HCT116 (cell line): ENCODE measurements around the gene POLK. TPM values are rescaled to one million over a fixed set of nuclear protein-coding genes. Genes with fewer than 3 reads are reported as not detected.

Experiments used
- ATAC-seq: fragments of 200-7000 bp; cut with Tn5 transposase; 2 replicates; pipeline ENCODE4 v1.9.1; 2020; ENCODE audit warnings: mild to moderate bottlenecking, moderate library complexity
- BruUV-seq: library from RNA; stranded (reverse); fragments of 400-500 nt; replicated peaks from 2 replicates; lab custom pipeline; 2021; lab: Mats Ljungman, UMichigan
- CTCF ChIA-PET: fragments of 300-600 bp; sonication (Branson Sonifier 250); formaldehyde crosslinking; loops from one replicate; lab custom pipeline; 2021; ENCODE audit warnings: antibody characterized with exemption; lab: Charles Lee
- POLR2A ChIA-PET: fragments of 300-600, 350-600 bp; sonication (Branson Sonifier 250); formaldehyde crosslinking; loops from one replicate; lab custom pipeline; 2021; ENCODE audit warnings: antibody characterized with exemption; lab: Charles Lee
- RAD21 ChIA-PET, 2 experiments: fragments of 300-600 bp; sonication (Branson Sonifier 250); formaldehyde crosslinking; loops; one replicate each; lab custom pipeline; 2023; ENCODE audit warnings: low total read pairs in 2 of 2; ENCODE audit not compliant: uncharacterized antibody in 2 of 2, unreplicated experiment in 2 of 2, low non-redundant PET in 1 of 2; lab: Charles Lee
- DNase-seq: peaks from one replicate; pipeline ENCODE4 v3.0.0-alpha.2; 2010; ENCODE audit warnings: low read depth, low spot score
- H2AFZ ChIP-seq: fragments of 200-600 bp; shearing (Covaris generic), sonication (generic); 2 replicates; pipeline ENCODE4 v1.6.1; 2017; ENCODE audit warnings: low read depth, mixed run types, mixed read lengths, antibody characterized with exemption, low read length; ENCODE audit not compliant: poor library complexity, severe bottlenecking
- H3K27ac ChIP-seq: 2 replicates; pipeline ENCODE4 v1.5.1; 2012; ENCODE audit warnings: low read depth, low read length
- H3K27me3 ChIP-seq: fragments of 200-600 bp; sonication (generic); 2 replicates; pipeline ENCODE4 v1.6.1; 2016; ENCODE audit warnings: mixed run types, low read length, mixed read lengths; ENCODE audit not compliant: insufficient read depth
- H3K36me3 ChIP-seq, 2 experiments: fragments of 200-500 bp in 1 of 2; fragments of 200-600 bp in 1 of 2; sonication (Bioruptor generic) in 1 of 2; sonication (generic) in 1 of 2; 2 replicates each; pipeline versions ENCODE4 v1.5.1 to v1.6.1; 2014 to 2016; ENCODE audit warnings: low read length in 2 of 2, inconsistent platforms in 1 of 2, mixed read lengths in 1 of 2, mixed run types in 1 of 2; ENCODE audit not compliant: insufficient read depth in 2 of 2, control insufficient read depth in 1 of 2
- H3K4me1 ChIP-seq, 2 experiments: fragments of 200-600 bp in 1 of 2; sonication (generic) in 1 of 2; 2 replicates each; pipeline versions ENCODE4 v1.5.1 to v1.6.1; 2012 to 2017; ENCODE audit warnings: low read length in 2 of 2, inconsistent platforms in 1 of 2, mild to moderate bottlenecking in 1 of 2, mixed read lengths in 1 of 2, mixed run types in 1 of 2, moderate library complexity in 1 of 2; ENCODE audit not compliant: insufficient read depth in 2 of 2, control insufficient read depth in 1 of 2
- H3K4me2 ChIP-seq: fragments of 200-600 bp; sonication (generic); 2 replicates; pipeline ENCODE4 v1.6.1; 2017; ENCODE audit warnings: mixed run types, low read length, mixed read lengths
- H3K4me3 ChIP-seq, 2 experiments: fragments of 200-600 bp in 1 of 2; sonication (generic) in 1 of 2; replicated peaks in 1 of 2; 2 replicates each; pipeline ENCODE4 v1.5.1; 2011 to 2016; ENCODE audit warnings: low read length in 2 of 2, control low read depth in 1 of 2, low read depth in 1 of 2, mild to moderate bottlenecking in 1 of 2, mixed read lengths in 1 of 2, mixed run types in 1 of 2
- H3K79me2 ChIP-seq: fragments of 200-600 bp; sonication (generic); 2 replicates; pipeline ENCODE4 v1.6.1; 2017; ENCODE audit warnings: mild to moderate bottlenecking, mixed run types, low read length, moderate library complexity, mixed read lengths; ENCODE audit not compliant: insufficient read depth
- H3K9ac ChIP-seq: fragments of 200-600 bp; sonication (generic); 2 replicates; pipeline ENCODE4 v1.6.1; 2016; ENCODE audit warnings: low read length, mixed read lengths
- H3K9me2 ChIP-seq: fragments of 200-600 bp; sonication (generic), shearing (Covaris generic); 2 replicates; pipeline ENCODE4 v1.6.1; 2017; ENCODE audit warnings: mixed run types, mild to moderate bottlenecking, moderate library complexity; ENCODE audit not compliant: insufficient read depth
- H3K9me3 ChIP-seq, 2 experiments: fragments of 200-500 bp in 1 of 2; fragments of 200-600 bp in 1 of 2; sonication (Bioruptor generic) in 1 of 2; sonication (generic) in 1 of 2; 2 replicates each; pipeline ENCODE4 v1.6.1; 2014 to 2017; ENCODE audit warnings: low read length in 2 of 2, mixed read lengths in 2 of 2, inconsistent platforms in 1 of 2, low read depth in 1 of 2, mild to moderate bottlenecking in 1 of 2, mixed run types in 1 of 2, moderate library complexity in 1 of 2; ENCODE audit not compliant: control insufficient read depth in 1 of 2, insufficient read depth in 1 of 2
- H4K20me1 ChIP-seq: fragments of 200-600 bp; sonication (generic), shearing (Covaris generic); 2 replicates; pipeline ENCODE4 v1.6.1; 2017; ENCODE audit warnings: mixed run types, mild to moderate bottlenecking, moderate library complexity; ENCODE audit not compliant: insufficient read depth
- CEBPB ChIP-seq: IDR thresholded peaks from 2 replicates; pipeline ENCODE4 v1.6.1; 2012; ENCODE audit warnings: low read depth
- EZH2phosphoT487 ChIP-seq: fragments of 200-600 bp; IDR thresholded peaks from 2 replicates; pipeline ENCODE4 v1.6.1; 2018; ENCODE audit warnings: antibody characterized with exemption, borderline replicate concordance
- FOSL1 ChIP-seq: IDR thresholded peaks from 2 replicates; pipeline ENCODE4 v1.6.1; 2012; ENCODE audit warnings: low read depth
- POLR2AphosphoS5 ChIP-seq: IDR thresholded peaks from 2 replicates; pipeline ENCODE4 v1.6.1; 2011; ENCODE audit warnings: mild to moderate bottlenecking, low read depth, low read length, moderate library complexity
- RAD21 ChIP-seq: IDR thresholded peaks from 2 replicates; pipeline ENCODE4 v1.6.1; 2012; ENCODE audit warnings: low read depth, mild to moderate bottlenecking
- SP1 ChIP-seq: IDR thresholded peaks from 2 replicates; pipeline ENCODE4 v1.6.1; 2012; ENCODE audit warnings: low read depth
- SRF ChIP-seq: IDR thresholded peaks from 2 replicates; pipeline ENCODE4 v1.6.1; 2012; ENCODE audit warnings: low read depth
- ZBTB33 ChIP-seq: IDR thresholded peaks from 2 replicates; pipeline ENCODE4 v1.6.1; 2011; ENCODE audit warnings: mild to moderate bottlenecking, low read length, moderate library complexity; ENCODE audit not compliant: insufficient replicate concordance; ENCODE audit errors: extremely low read depth
- ZNF274 ChIP-seq: fragments of 200-500 bp; sonication (Bioruptor generic); IDR thresholded peaks from 2 replicates; pipeline ENCODE4 v1.6.1; 2014; ENCODE audit warnings: mild to moderate bottlenecking, low read depth, low read length, inconsistent platforms
- intact Hi-C: fragments of 100-400 bp; cut with micrococcal nuclease; formaldehyde crosslinking; loops from 2 replicates; pipeline ENCODE4 v1.10.0; 2022
- total RNA-seq: library from RNA; stranded (reverse); gene quantifications from one replicate; pipeline ENCODE4 v1.2.1, GENCODE V29; 2021; ENCODE audit not compliant: unreplicated experiment
- TF ChIP-seq, protein P1 (sequence below): IDR thresholded peaks from 2 replicates; pipeline ENCODE4 v1.6.1; 2012
- TF ChIP-seq, protein P2 (sequence below): IDR thresholded peaks from 2 replicates; pipeline ENCODE4 v1.6.1; 2012; ENCODE audit warnings: low read depth

POLK gene
- total RNA-seq, 1 experiment from 2014 or later, result 17.3 TPM

DNA sequence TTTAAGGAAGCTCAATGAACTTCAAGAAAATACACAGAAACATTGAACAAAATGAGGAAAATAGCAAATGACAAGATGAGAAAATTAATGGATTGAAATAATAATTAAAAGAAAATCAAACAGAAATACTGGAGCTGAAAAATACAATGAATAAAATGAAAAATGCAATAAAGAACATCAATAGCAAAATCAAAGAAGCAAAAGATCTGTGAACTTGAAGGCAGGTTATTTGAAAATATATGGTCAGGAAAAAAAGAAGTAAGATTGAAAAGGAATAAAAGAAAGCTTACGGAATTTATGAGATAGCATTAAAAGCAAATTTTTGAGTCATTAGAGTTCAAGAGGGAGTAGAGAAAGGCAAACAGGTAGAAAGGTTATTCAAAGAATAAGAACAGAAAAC, 42.7 kb upstream of the POLK start:
- ChIA-PET RAD21 (no interaction called here), POLR2A (no interaction called here), CTCF (no interaction called here)
- H3K36me3 ChIP-seq, result no peaks in the 10 kb centered on the region
- H3K9me2 ChIP-seq, result no peaks in the 10 kb centered on the region
- no peak overlapping the region for H2AFZ ChIP-seq
- H3K27ac ChIP-seq, result no peak overlapping the region
- no peak for TF ChIP-seq FOSL1
- TF ChIP-seq CEBPB, result no peak
- no peak for TF ChIP-seq SRF
- H3K9me3 ChIP-seq, result peaks cover 4 to 5% of the 10 kb centered on the region in 2 experiments; a peak in 1 of 4 replicates
- no peak for ATAC-seq
- H3K4me2 ChIP-seq, result no peak overlapping the region
- no TSS peak for BruUV-seq
- no peak overlapping the region for H3K4me3 ChIP-seq
- DNase-seq, result no peak
- H3K9ac ChIP-seq, result no peak overlapping the region
- intact Hi-C loops, result no loop called here
- H4K20me1 ChIP-seq, result no peaks in the 10 kb centered on the region
- no peaks in the 10 kb centered on the region for H3K27me3 ChIP-seq
- H3K4me1 ChIP-seq, result no peaks in the 10 kb centered on the region
- H3K79me2 ChIP-seq, result peaks cover 15% of the 10 kb centered on the region

- ATAC-seq, result no peak
- peaks cover 4 to 5% of the 10 kb centered on the region in 2 experiments; a peak in 1 of 4 replicates for H3K9me3 ChIP-seq
- no peaks in the 10 kb centered on the region for H3K4me1 ChIP-seq
- TF ChIP-seq FOSL1 (no peak), SP1 (no peak), ZNF274 (no peak), RAD21 (no peak), EZH2phosphoT487 (no peak), ZBTB33 (no peak), POLR2AphosphoS5 (no peak)
- TF ChIP-seq, protein P1, sequence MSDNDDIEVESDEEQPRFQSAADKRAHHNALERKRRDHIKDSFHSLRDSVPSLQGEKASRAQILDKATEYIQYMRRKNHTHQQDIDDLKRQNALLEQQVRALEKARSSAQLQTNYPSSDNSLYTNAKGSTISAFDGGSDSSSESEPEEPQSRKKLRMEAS, result no peak
- TF ChIP-seq, protein P2, sequence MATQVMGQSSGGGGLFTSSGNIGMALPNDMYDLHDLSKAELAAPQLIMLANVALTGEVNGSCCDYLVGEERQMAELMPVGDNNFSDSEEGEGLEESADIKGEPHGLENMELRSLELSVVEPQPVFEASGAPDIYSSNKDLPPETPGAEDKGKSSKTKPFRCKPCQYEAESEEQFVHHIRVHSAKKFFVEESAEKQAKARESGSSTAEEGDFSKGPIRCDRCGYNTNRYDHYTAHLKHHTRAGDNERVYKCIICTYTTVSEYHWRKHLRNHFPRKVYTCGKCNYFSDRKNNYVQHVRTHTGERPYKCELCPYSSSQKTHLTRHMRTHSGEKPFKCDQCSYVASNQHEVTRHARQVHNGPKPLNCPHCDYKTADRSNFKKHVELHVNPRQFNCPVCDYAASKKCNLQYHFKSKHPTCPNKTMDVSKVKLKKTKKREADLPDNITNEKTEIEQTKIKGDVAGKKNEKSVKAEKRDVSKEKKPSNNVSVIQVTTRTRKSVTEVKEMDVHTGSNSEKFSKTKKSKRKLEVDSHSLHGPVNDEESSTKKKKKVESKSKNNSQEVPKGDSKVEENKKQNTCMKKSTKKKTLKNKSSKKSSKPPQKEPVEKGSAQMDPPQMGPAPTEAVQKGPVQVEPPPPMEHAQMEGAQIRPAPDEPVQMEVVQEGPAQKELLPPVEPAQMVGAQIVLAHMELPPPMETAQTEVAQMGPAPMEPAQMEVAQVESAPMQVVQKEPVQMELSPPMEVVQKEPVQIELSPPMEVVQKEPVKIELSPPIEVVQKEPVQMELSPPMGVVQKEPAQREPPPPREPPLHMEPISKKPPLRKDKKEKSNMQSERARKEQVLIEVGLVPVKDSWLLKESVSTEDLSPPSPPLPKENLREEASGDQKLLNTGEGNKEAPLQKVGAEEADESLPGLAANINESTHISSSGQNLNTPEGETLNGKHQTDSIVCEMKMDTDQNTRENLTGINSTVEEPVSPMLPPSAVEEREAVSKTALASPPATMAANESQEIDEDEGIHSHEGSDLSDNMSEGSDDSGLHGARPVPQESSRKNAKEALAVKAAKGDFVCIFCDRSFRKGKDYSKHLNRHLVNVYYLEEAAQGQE, result no peak
- H4K20me1 ChIP-seq, result no peaks in the 10 kb centered on the region
- H3K9me2 ChIP-seq, result no peaks in the 10 kb centered on the region
- no peaks in the 10 kb centered on the region for H3K36me3 ChIP-seq
- ChIA-PET POLR2A (no interaction called here), CTCF (no interaction called here), RAD21 (no interaction called here)
- H3K27me3 ChIP-seq, result no peaks in the 10 kb centered on the region
- H3K27ac ChIP-seq, result no peak overlapping the region
- peaks cover 15% of the 10 kb centered on the region for H3K79me2 ChIP-seq
- no peak overlapping the region for H3K9ac ChIP-seq
- no peak overlapping the region for H2AFZ ChIP-seq
- H3K4me3 ChIP-seq, result no peak overlapping the region
- DNase-seq, result no peak
- no peak overlapping the region for H3K4me2 ChIP-seq
- intact Hi-C loops, result no loop called here
- BruUV-seq, result no TSS peak
Measured at GRCh38 chr5:75471193-75471592, 40.5 kb upstream of the POLK start.
